CD4-positive, alpha-beta T cell treated with Interleukin-15 for 1 hour (primary cell): Measurements from ENCODE around the gene SRGAP2C.
"Not testable (repeated sequence)": the region's sequence is repeated elsewhere in the genome, so short reads cannot be mapped to it uniquely, and the experiment has no call there.

Experiments used
- DNase-seq: peaks from one replicate; pipeline ENCODE4 v3.0.0-alpha.2; 2020

SRGAP2C gene

DNA sequence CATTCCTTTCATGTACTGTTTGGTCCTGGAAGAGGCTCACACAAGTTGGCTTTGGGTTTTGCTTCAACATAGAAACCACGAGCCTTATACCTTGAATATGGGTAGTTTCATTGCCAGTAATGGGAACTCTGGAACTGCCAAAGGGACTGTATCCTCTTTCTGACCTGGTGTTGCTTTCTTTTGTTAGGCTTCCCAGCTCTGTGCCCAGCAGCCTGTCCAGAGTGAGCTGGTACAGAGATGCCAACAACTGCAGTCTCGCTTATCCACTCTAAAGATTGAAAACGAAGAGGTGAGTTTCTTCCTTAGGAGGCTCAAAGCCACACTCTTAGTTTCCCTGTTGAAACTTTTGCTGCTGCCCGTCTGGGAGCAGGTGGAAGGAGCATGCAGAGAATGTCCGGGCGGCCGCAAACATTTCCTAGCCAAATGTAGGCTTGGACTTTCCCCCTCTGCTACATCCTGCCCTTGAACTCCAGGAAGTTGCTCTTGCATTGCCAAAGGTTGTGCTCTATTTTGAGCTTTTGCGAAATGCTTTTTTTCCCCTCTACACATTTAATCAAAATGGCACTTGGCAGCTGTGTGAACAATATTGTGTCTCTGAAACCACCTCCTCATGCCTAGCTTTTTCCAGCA is 201.7 kb downstream of the SRGAP2C start:
- not testable (repeated sequence) for DNase-seq

DNA sequence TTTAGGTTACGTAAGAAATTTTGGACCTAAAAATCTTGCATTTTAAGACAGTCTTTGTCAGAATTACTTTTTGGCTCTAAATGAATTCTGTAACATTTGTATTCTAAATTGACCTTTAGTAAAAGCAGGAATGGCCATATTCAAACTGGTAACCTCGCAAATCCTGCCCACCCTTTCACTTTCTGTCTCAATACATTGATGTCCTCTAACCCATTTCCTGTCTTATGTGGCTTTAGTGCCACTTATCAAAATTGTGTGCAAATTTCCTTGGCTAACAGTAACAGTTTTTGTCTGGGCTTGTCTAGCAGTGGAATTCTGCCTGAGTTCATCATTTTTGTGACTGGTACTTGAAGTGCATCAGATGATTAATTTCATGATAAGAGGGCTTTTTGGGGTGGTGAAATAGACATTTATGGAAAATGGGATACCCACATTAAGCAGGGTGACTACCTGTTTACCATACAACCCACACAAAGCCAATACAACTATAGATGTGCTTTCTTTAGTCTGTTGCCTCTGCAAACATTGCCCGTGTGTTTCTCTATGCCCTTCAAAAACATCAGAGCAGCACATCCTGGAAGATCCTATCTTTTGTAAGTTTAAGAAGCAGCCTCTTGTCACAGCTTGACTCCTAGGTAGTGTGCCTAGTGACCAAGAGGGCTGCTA is 205.3 kb downstream of the SRGAP2C start:
- DNase-seq, result not testable (repeated sequence)

DNA sequence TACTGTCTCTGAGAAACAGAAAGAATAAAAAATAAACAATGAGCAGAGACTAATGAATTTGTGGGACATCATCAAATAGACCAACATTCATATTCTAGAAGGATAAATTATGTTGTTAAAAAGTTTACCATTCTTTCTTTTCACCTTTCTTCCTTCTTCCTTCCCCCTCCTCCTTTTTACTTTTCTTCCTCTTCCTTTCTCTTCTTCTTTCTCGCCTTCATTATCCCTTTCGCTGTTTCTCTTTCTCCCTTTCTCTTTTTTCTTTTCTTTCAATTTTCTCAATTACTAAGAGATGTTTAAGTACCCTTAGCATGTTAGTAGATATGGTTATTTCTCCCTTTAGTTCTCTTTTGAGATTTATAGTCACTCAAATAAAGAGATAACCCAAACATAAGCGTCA is 207.4 kb downstream of the SRGAP2C start:
- DNase-seq, result not testable (repeated sequence)

DNA sequence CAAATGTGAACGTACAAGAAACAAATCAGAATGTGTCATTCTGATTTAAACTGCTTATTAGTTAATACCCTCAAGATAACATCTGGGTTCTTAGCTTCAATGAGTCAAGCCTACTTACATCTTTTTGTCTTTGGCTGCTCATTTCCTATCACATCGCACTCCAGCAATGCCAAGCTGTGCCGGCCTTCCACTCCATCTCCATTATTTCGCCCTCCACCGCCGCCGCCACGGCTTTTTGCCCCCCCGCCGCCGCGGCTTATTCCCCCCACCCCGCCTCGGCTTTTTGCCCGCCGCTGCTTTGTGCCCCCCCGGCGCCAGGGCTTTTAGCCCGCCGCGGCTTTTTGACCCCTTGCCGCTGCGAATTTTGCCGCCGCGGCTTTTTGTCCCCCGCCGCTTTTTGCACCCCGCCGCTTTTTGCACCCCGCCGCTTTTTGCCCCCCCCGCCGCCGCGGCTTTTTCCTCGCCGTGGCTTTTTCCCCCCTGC is 211.0 kb downstream of the SRGAP2C start:
- not testable (repeated sequence) for DNase-seq

DNA sequence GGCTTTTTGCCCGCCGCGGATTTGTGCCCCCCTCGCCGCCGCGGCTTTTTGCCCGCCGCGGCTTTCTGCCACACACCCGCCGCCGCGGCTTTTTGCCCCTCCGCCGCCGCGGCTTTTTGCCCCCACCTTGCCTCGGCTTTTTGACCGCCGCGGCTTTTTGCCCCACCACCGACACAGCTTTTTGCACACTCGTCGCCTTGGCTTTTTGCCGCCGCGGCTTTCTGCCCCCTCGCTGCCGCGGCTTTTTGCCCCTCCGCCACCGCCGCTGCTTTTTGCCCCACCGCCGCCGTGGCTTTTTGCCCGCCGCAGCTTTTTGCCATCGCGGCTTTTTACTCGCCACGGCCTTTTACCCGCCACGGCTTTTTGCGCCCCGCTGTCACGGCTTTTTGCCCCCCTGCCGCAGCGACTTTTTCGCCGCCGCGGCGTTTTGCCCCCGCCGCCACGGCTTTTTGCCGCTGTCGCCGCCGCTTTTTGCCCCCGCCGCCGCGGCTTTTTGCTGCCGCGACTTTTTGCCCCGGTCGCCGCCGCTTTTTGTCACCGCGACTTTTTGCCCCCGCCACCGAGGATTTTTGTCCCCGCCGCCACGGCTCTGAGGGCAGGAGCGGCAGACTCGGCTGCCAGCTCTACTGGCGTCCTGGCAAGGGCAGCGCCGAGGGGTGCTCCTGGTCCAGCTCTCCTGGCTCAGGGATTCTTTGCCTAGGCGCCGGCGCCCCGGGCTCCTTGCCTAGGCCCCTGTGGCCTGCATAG is 211.7 kb downstream of the SRGAP2C start:
- not testable (repeated sequence) for DNase-seq

DNA sequence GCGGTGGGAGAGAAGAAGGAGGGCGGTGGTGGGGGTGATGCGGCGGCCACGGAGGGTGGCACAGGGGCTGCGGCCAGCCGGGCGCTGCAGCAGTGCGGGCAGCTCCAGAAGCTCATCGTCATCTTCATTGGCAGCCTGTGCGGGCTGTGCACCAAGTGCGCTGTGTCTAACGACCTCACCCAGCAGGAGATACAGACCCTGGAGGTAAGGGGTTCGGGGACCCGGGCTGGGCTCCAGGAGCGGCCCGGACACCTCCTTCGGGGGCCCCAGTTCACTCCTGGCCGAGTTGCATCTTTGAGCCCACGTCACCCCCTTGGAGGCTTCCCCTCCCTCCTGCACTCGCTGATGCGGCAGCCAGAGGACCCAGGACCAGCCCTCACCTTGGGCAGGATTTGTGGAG is 212.3 kb downstream of the SRGAP2C start:
- DNase-seq, result not testable (repeated sequence)

DNA sequence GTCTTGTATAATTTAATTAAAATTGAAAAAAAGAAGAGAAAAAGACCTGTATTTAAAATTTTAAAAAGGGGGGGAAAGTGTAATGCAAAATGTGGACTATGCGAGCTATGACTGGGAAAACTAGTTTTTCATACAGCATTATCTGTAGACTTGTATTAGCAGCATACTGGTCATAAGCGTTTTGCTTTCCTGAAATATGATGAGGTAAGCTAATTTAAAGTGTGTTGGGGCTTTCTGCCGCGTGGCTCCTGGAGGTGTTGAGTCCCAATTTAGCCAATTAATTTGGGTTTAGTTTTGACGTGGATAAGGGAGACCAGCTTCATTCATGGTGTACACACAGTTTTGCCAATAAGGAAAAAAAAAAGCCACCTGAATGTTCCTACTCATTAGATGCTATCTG is 214.4 kb downstream of the SRGAP2C start:
- DNase-seq, result not testable (repeated sequence)

DNA sequence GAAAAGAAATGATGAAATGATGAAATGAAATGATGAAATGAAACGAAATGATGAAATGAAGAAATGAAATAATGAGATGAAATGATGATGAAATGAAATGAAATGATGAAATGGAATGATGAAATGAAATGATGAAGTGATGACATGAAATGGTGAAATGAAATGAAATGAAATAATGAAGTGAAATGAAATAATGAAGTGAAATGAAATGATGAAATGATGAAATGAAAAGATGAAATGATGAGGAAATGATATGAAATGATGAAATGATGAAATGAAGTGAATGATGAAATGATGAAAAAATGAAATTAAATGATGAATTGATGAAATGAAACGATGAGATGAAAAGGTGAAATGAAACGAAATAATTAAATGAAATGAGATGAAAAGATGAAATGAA is 215.3 kb downstream of the SRGAP2C start:
- not testable (repeated sequence) for DNase-seq

DNA sequence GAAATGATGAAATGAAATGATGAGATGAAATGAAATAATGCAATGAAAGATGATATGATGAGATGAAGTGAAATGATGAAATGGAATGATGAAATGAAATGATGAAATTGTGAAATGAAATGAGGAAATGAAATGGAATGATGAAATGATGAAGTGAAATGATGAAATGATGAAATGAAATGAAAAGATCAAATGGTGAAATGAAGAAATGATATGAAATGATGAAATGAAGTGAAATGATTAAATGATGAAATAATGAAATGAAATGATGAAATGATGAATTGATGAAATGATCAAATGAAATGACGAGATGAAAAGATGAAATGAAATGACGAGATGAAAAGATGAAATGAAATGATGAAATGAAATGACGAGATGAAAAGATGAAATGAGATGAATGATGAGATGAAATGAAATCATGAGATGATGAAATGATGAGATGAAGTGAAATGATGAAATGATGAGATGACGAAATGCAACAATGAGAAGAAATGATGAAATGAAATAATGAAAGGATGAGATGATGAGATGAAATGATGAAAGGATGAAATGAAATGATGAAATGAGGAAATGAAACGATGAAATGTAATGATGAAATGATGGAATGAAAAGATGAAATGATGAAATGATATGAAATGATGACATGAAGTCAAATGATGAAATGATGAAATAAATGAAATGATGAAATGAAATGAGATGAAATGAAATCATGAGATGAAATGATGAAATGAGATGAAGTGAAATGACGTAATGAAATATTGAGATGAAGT is 216.0 kb downstream of the SRGAP2C start:
- not testable (repeated sequence) for DNase-seq

DNA sequence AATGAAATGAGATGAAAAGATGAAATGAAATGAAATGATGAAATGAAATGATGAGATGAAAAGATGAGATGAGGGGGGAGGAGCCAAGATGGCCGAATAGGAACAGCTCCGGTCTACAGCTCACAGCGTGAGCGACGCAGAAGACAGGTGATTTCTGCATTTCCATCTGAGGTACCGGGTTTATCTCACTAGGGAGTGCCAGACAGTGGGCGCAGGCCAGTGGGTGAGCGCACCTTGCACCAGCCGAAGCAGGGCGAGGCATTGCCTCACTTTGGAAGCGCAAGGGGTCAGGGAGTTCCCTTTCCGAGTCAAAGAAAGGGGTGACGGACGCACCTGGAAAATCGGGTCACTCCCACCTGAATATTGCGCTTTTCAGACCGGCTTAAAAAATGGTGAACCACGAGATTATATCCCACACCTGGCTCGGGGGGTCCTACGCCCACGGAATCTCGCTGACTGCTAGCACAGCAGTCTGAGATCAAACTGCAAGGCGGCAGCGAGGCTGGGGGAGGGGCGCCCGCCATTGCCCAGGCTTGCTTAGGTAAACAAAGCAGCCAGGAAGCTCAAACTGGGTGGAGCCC is 216.7 kb downstream of the SRGAP2C start:
- DNase-seq, result not testable (repeated sequence)

DNA sequence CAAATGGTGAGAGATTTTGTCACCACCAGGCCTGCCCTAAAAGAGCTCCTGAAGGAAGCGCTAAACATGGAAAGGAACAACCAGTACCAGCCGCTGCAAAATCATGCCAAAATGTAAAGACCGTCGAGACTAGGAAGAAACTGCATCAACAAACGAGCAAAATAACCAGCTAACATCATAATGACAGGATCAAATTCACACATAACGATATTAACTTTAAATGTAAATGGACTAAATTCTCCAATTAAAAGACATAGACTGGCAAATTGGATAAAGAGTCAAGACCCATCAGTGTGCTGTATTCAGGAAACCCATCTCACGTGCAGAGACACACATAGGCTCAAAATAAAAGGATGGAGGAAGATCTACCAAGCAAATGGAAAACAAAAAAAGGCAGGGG is 218.5 kb downstream of the SRGAP2C start:
- not testable (repeated sequence) for DNase-seq

DNA sequence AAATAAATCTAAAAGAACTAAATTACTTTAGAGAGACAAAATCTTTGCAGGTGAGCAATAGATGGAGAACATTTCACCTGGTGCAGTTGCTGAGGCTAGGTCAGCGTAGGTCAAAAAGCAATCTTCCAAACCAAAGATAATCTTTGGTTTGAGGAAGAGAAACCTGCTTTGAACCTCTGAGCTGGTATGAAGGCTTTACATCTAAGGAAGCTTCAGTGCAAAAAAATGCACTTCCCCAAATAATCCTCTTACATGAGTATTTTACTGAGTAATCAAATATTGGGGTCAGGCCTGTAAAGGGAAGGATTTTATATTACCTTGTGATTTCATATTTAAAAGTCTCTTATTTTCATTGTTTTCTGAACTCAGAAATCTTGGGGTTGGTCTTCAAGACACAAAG is 223.6 kb downstream of the SRGAP2C start:
- DNase-seq, result no peak

DNA sequence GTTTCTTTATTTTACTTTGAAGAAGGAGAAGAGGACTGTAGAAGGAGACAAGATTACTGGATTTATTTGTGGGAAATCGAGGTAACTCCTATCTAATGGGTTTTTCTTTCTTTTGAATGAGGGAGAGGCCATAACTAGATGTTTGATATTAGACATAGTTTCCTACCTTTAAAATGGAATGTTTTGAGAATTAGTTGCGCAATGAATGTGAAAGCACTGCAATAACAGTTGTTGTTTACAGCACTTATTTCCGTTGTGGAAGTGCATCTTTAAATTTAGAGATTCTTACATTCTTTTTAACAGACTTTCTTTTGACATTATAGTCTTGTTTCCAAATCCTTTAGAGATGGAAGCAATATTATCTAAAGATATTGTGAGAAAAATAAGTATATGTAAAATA is 229.0 kb downstream of the SRGAP2C start:
- no peak for DNase-seq

DNA sequence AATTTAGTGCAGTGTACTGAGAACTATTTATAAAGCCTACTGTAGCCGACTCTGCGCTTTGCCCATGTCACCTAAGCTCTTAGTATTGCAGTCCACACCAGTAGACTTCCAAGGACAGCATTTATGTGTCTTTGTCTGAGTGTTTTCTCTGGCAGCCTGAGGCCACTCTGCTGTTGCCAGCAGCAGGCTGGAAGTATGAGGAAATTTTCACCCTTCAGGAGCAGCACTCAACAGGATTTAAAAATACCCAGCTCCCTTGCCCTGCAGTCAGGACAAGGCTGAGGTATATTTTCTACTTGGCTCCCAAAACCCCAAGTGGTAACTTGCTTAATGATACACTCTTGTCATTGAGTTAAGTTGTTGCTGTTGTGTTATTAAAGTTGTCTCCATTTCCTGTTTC is 230.1 kb downstream of the SRGAP2C start:
- no peak for DNase-seq

DNA sequence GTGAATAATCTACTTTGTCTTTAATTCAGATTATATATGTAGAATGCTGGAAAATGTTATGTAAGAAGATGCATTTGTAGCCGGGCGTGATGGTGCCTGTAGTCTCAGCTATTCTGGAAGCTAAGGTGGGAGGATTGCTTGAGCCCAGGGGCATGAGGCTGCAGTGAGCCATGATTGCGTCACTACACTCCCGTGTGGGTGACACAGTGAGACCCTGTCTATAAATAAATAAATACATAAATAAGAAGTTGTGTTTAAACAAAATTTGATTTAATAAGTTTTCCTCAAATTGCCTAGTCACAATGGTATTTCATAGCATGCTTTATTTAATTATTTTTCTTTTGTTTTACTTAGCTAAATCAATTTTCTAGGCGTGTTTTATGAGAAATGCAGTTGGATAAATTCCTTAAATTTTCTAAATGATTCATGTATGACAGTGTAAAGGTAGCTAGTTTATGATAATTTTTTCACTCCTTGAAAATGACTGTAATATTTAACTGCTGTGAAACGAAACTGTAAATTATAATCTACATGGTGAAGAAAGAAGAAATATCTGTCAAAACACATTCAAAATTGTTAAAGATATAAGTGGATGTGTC is 232.6 kb downstream of the SRGAP2C start:
- no peak for DNase-seq

DNA sequence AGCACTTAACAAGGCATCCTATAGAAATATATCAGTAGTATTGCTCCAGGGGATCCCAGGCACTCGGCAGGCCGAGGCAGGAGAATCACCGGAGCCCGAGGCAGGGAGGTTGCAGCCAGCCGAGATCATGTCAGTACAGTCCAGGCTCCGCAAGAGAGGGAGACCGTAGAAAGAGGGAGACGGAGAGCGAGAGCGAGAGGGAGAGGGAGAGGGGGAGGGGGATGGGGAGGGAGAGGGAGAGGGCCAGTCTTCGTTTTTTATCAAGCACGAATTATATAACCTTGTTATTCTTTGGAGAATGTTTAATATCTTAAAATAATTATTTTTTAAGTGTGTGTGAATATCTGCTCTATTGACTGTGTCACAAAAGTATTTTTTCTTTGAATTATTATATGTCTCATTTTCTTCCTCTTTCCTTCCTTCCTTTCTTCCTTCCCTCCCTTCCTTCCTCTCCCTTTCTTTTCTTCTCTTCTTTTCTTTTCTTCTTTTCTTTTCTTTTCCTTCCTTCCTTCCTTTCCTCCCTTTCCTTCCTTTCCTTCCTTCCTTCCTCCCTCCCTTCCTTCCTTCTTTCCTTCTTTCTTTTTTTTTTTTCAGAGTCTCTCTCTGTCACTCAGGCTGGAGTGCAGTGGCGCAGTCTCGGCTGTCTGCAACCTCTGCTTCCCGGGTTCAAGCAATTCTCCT is 233.7 kb downstream of the SRGAP2C start:
- DNase-seq, result no peak

DNA sequence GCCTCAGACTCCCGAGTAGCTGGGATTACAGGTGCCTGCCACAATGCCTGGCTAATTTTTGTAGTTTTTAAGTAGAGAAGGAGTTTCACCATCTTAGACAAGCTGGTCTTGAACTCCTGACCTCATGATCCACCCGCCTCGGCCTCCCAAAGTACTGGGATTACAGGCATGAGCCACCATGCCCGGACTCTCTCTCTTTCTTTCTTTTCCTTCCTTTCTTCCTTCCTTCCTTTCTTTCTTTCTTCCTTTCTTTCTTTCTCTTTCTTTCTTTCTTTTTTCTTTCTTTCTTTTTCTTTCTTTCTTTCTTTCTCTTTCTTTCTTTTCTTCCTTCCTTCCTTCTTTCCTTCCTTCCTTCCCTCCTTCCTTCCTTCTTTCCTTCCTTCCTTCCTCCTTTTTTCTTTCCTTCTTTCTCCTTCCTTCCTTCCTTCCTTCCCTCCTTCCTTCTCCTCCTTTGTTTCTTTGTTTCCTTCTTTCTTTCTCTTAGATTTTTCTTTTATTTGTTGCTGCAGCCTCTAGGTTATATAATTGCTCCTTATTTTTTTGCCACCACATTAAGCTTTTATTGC is 234.4 kb downstream of the SRGAP2C start:
- not testable (repeated sequence) for DNase-seq

DNA sequence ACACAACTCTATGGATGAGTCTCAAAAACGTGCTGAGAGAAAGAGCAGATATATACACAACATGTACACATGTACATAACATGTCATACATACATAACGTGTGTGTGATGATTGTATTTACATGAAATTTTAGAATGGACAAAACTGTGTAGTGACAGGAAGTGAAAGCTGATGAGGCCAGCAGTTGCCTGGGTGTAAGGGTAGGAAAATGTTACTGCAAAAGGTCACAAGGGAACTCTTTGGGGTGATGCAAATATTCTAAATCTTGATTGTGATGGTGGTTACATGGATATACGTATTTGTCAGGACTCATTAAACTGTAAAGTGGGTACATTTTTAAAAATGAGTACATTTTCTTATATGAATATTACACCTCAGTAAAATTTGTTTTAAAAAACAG is 236.7 kb downstream of the SRGAP2C start:
- not testable (repeated sequence) for DNase-seq

DNA sequence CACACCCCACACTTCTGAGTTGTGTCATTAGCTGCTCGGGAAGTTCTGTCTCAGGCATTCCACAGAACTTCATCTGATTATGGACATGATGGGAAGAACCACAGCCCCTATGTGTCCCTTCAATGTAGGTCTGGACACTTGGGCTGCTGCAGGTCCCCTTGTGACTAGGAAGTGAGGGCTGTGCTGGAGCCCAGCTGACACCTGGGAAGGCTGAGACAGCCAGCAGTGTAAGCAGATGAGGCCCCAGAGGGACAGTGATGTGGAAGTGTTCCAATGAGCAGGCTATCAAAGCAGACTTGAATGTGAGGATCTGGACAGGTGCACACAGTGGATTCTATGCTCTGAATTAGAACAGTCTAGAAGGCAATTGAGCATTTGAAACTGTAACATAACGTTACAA is 239.2 kb downstream of the SRGAP2C start:
- not testable (repeated sequence) for DNase-seq

DNA sequence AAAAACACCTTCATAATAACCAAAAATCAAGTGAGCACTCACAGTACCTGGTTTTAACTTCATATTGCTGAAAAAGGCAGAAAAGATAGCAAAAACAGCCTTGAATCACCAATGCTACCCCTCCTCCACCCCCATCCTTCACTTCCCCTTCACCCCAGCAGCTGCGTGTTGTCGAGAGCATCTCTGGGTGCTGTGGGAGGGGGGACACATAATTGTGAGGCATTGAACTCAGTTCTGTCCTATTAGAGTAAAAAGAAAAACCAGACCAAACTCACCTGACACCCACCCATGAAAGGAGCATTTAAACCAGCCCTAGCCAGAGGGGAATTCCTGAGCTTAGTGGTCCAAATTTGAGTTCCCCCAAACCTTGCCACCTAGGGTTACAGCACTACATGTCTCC is 248.7 kb downstream of the SRGAP2C start:
- not testable (repeated sequence) for DNase-seq

DNA sequence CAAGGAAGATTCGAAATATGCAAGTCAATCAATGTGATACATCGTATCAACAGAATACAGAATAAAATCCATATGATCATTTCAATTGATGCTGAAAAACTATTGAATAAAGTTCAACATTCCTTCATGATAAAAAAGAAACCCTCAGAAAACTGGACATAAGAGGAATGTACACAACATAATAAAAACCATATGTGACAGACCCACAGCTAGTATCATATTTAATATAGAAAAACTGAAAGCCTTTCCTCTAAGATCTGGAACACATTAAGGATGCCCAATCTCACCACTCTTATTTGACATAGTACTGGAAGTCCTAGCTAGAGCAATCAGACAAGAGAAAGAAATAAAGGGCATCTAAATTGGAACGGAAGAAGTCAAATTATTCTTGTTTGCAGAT is 254.1 kb downstream of the SRGAP2C start:
- not testable (repeated sequence) for DNase-seq
